HEK293T (cell line): ENCODE measurements around the gene CCDC126.

Experiments used
- BHLHE40 ChIP-seq: fragments of 450-650 bp; IDR thresholded peaks from 2 replicates; pipeline ENCODE4 v1.6.1; 2016; ENCODE audit warnings: mild to moderate bottlenecking, moderate library complexity, borderline replicate concordance
- CTBP1 ChIP-seq: fragments of 450-650 bp; IDR thresholded peaks from 2 replicates; pipeline ENCODE4 v1.6.1; 2016; ENCODE audit warnings: borderline replicate concordance
- ELF4 ChIP-seq: fragments of 450-650 bp; IDR thresholded peaks from 2 replicates; pipeline ENCODE4 v1.6.1; 2017; ENCODE audit warnings: antibody characterized with exemption
- FOXA1 ChIP-seq: fragments of 450-650 bp; IDR thresholded peaks from 2 replicates; pipeline ENCODE4 v1.6.1; 2016; ENCODE audit warnings: mild to moderate bottlenecking
- FOXK2 ChIP-seq: fragments of 450-650 bp; IDR thresholded peaks from 2 replicates; pipeline ENCODE4 v1.6.1; 2016; ENCODE audit warnings: mild to moderate bottlenecking
- FOXM1 ChIP-seq: fragments of 450-650 bp; IDR thresholded peaks from 2 replicates; pipeline ENCODE4 v1.6.1; 2017; ENCODE audit warnings: mild to moderate bottlenecking, borderline replicate concordance
- HDGF ChIP-seq: fragments of 450-650 bp; IDR thresholded peaks from 2 replicates; pipeline ENCODE4 v1.6.1; 2017; ENCODE audit warnings: antibody characterized with exemption, borderline replicate concordance
- LEF1 ChIP-seq: fragments of 450-650 bp; IDR thresholded peaks from 2 replicates; pipeline ENCODE4 v1.6.1; 2017; ENCODE audit warnings: mild to moderate bottlenecking, borderline replicate concordance
- NFRKB ChIP-seq: fragments of 450-650 bp; IDR thresholded peaks from 2 replicates; pipeline ENCODE4 v1.6.1; 2016; ENCODE audit warnings: mild to moderate bottlenecking, moderate library complexity
- PKNOX1 ChIP-seq: fragments of 450-650 bp; IDR thresholded peaks from 2 replicates; pipeline ENCODE4 v1.6.1; 2016
- SP1 ChIP-seq: fragments of 450-650 bp; IDR thresholded peaks from 2 replicates; pipeline ENCODE4 v1.6.1; 2017
- SUZ12 ChIP-seq: fragments of 450-650 bp; IDR thresholded peaks from 2 replicates; pipeline ENCODE4 v1.6.1; 2016; ENCODE audit warnings: mild to moderate bottlenecking
- ZNF384 ChIP-seq: fragments of 450-650 bp; IDR thresholded peaks from 2 replicates; pipeline ENCODE4 v1.6.1; 2016

GRCh38 chr7:23586159-23586558 lies 11.0 kb upstream of the CCDC126 start:
- TF ChIP-seq SUZ12 (no peak), FOXA1 (no peak), FOXK2 (no peak), ELF4 (no peak), FOXM1 (no peak), LEF1 (no peak), SP1 (no peak), ZNF384 (no peak), BHLHE40 (no peak), CTBP1 (no peak), NFRKB (no peak), HDGF (no peak), PKNOX1 (no peak)
